Measurements from ENCODE around the gene ROM1.
"Not testable (repeated sequence)": the region's sequence is repeated elsewhere in the genome, so short reads cannot be mapped to it uniquely, and the experiment has no call there.

ROM1 gene

GRCh38 chr11:62610403-62610802 is 2.7 kb upstream of the ROM1 start:
- no peak for DNase-seq (ENCODE audit: low read depth)

DNA sequence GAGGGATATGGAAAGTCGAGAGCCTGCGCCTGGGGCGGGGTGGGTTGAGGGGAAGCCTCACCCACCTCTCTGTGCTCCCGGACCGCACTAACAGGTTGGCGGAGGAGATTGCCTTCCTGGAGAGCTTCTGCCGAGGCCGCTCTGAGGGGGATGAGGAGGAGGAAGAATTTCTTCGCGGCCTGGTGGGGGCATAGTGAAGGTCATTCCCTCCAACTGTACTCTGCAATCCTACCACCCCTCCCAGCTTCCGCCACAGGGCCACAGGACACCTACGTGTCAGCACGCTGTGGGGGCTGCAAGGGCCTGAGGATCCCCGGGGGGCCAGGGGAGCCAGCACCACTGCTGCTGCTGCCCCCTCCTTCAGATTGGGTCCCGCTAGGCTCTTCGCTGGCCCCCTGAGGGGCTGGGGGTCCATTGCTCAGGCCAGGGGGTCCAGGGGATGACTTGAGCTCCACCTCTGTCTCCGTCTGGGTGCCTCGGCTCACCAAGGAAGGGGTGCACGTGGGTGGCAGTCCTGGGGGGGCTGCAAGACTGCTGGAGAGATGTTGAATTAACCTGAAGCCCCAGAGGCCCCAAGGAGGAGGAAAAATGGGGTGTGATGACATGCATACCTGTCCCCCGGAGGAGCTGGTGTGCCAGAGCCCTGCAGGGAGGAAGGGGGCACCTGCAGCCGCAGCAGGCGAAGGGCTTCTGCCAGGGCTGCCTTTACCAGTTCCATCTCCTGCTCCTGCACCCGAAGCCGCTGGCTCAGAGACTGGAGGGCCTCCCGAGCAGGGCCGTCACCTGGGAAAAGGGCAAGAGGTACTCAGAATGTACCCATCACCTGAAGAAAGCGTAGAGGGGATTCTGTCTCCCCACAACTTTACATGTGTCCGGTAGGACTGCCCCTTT is 2.0 kb upstream of the ROM1 start:
- no peak for DNase-seq (ENCODE audit: low read depth)

GRCh38 chr11:62611705-62612365 is 1.2 kb upstream of the ROM1 start:
- DNase-seq (ENCODE audit: low read depth): no peak

DNA sequence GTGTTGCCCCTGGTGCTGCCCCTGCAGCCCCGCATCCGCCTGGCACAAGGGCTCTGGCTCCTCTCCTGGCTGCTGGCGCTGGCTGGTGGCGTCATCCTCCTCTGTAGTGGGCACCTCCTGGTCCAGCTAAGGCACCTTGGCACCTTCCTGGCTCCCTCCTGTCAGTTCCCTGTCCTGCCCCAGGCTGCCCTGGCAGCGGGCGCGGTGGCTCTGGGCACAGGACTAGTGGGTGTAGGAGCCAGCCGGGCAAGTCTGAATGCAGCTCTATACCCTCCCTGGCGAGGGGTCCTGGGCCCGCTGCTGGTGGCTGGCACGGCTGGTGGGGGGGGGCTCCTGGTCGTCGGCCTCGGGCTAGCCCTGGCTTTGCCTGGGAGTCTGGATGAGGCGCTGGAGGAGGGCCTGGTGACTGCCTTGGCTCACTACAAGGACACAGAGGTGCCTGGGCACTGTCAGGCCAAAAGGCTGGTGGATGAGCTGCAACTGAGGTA is 278 bp downstream of the ROM1 start:
- DNase-seq (ENCODE audit: low read depth): no peak

DNA sequence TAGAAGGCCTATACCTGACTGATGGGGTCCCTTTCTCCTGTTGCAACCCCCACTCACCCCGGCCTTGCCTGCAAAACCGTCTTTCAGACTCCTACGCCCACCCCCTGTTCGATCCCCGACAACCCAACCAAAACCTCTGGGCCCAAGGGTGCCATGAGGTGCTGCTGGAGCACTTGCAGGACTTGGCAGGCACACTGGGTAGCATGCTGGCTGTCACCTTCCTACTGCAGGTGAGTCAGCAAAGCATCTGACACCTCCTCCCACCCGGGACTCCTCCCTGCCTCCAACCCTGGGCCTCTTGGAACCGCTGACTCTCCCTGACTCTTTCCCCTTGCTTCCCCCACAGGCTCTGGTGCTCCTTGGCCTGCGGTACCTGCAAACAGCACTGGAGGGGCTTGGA is 1.2 kb downstream of the ROM1 start:
- no peak for DNase-seq (ENCODE audit: low read depth)

DNA sequence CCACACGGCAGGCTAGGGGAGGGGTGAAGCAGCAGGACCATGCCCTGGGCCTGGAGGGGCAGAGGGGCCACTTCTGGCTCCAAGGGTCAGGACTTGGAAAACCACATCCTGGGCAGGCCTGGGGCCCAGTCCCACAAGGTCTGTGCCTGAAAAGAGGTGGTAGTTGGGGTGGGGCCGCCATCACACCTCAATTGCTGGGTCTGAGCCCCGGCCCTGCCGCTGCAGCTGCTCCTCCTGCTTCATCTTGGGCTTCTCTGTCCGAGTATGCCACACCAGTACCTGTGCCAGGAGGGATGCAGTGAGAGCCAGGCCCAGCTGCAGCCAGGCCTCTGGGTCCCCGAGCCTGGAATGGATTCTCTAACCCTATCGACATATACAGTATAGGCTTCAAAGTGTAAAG is 2.5 kb downstream of the ROM1 start:
- DNase-seq (ENCODE audit: low read depth): no peak

DNA sequence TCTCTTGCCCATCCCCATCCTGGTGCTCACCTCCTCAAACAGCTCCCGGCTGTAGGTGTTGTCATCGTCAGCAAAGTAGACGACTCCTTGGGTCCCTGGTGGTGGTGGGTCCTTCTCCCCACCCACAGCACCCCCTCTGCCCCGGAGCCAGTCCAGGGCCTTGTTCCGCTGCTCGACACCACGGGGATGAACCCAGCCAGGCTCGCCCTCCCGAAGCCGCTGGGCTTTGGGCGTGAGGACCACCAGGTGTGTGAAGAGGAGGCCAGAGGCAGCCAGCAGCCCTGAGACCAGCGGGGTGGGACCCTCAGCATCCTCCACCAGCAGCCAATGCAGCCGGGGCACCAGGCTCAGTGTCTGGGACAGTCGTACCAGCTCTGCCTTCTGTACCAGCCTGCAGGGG is 3.9 kb downstream of the ROM1 start:
- DNase-seq (ENCODE audit: low read depth): not testable (repeated sequence)

DNA sequence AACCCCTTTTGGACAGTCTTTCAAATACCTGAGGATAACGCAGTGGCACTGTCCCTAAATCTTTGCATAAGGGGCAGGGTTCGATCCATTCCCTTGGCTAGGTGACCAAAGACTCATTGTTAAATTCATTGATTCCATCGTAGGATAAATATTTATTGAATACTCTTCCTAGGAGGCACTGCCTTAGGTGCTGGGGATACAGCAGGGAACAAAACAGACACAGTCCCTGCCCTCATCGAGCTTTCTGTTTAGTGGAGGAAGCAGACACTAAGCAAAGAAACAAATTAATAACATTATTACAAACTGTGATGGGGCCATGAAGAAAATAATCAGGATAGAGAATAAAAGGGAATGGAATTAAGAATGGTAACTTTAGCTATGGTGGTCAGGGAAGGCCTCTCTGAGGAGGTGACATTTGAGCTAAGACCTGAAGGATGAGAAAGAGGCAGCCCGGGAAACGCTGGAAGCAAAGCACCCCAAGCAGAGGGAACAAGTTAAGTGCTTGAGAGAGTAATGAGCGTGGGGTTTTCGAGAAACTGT is 8.0 kb downstream of the ROM1 start:
- no peak for DNase-seq (ENCODE audit: low read depth)

- DNase-seq (ENCODE audit: low read depth): peak; percentile 91
Observed at GRCh38 chr11:62621567-62622470, 8.8 kb downstream of the ROM1 start, which contains the start of gene B3GAT3. B3GAT3 (minus strand) TSS chr11:62621986; CDS start chr11:62621947, 39 bp downstream.

GRCh38 chr11:62622476-62623089 is 9.5 kb downstream of the ROM1 start:
- DNase-seq (ENCODE audit: low read depth): no peak

- DNase-seq (ENCODE audit: low read depth): no peak
Observed at GRCh38 chr11:62627713-62628112, 14.7 kb downstream of the ROM1 start.

DNA sequence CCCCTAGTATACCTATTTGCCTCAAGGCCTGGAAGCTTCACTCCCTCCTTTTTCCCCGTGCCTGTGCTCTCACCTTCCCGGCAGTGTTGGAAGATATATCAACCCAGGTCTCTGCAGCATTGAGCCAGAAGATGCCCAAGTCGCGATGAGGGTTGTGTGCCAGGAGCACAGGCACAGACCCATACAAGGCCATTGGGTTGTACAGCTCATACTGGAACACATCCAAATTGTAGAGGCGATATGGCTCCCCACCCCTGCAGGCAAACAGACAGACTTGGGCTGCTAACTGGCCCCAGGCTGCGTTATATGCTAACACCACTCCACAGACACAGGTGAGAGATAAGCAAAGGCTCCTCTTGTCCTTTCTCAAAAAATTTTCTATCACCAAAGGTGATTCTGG is 19.4 kb downstream of the ROM1 start:
- DNase-seq (ENCODE audit: low read depth): no peak

DNA sequence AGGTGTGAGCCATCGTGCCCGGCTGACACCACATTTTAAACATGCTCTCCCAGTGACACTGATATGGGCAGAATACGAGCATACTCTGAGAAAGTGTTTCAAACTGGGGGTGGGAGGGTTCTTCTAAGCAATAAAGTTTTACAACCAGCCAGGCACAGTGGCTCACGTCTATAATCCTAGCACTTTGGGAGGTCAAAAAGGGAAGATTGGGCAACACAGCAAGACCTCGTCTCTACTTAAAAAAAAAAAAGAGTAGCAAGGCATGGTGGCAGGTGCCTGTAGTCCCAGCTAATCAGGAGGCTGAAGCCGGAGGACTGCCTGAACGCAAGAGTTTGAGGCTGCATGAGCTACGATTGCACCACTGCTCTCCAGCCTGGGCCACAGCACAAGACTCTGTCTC is 31.2 kb downstream of the ROM1 start:
- no peak for DNase-seq (ENCODE audit: low read depth)

GRCh38 chr11:62645671-62645945 is 32.6 kb downstream of the ROM1 start:
- DNase-seq (ENCODE audit: low read depth): no peak

GRCh38 chr11:62645946-62646824 is 33.1 kb downstream of the ROM1 start, which contains the start of gene GANAB:
GANAB (minus strand) TSS chr11:62646613; CDS start chr11:62646599, 14 bp downstream.
- peak; percentile 95 for DNase-seq (ENCODE audit: low read depth)

DNA sequence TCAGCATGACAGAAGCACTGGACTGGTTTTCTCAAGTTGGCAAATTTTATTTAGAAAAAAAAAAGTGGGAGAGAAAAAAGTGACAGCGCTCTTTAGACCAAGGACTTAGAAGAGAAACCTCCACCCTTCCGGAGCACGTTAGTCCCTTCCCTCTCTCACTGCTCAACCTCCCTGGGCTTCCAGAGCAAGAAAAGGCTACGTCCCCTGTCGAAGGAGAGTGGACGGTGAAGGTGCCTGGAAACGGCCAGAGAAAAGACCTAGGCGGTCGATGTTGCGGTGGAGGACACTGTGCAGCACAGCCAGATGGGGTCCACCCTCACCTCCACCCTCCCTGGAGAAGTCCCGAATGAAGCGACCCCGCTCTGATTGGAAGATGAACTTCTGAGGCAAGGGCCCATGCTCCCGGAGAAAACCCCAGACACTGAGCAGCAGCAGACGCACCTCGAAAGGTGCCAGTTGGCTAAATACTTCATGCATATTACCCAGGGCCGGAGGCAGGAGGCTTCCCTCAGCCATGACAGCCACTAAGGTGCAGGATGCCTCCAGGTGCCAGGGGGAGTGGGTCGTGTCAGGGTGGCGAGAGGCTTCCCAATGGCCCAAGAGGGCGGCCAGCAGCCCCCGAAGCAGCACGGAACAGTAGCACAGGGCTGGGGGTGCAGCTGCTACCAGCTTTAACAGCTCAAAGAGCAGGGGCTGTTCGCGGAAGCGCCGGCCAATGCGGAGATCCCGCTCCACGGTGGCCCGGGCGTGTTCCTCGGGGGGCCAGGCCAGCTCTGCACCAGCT is 34.0 kb downstream of the ROM1 start:
- DNase-seq (ENCODE audit: low read depth): no peak

GRCh38 chr11:62647609-62648005 is 34.5 kb downstream of the ROM1 start:
- no peak for DNase-seq (ENCODE audit: low read depth)

DNA sequence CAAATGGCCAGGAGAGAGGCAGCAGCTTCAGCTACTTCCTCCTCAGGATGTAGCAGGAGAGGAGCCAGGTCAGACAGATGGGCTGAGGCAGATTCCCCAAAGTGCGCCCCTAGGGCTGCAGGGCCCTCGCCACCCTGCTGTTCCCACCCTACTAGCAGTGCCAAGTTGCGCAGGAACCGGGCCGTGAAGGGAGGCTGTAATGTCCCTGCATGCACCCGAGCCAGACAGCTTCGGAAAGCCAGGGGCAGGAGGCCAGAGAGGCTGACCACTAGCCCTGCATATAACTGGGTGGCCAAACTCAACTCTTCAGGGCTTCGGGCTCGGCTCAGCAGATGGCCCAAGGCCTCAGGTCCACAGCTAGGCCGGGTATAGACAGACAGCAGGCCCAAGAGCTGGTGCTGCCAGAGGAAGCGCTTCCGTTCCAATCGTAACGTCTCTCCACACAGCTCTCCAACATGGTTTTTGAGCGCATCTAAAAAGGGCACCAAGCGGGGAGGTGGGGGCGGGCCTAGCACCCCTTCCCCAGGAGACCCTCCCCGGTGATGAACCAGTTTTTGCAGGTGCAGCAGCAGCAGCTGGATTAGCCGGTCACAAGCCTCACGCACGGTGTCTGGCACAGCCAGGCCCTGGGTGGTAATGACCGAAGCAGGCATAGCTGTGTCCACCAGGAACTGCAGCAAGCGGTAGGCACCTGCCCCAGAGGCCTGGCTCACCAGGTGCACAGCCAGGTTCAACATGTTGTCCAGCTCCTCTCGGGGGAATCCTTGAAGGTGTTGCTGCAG is 35.3 kb downstream of the ROM1 start:
- DNase-seq (ENCODE audit: low read depth): no peak

DNA sequence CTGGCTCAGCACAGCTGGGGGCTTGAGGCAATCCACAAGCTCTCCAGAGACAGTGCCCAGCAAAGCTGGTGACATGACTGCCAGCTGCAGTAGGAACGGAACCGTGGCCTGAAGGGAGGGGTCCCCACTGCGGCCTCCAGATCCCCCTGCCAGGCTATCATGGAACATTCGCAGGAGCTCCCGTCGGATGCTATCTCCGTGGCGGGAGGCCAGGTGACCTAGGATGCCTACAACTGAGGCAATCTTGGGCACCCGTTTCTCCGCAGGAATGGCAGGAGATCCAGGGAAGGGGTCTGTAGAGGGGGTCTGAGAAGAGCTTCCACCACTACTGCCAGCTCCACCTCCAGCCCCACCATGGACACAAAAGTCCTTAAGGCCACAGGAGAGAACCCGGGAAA is 35.9 kb downstream of the ROM1 start:
- no peak for DNase-seq (ENCODE audit: low read depth)

All from stimulated activated CD8-positive, alpha-beta memory T cell treated with anti-CD3 and anti-CD28 coated beads, Interleukin-15, amount 100 ng/mL, for 24 hours (primary cell).